ENCODE data around the gene HSD17B1. TPM values are rescaled to one million over a fixed set of nuclear protein-coding genes. Genes with fewer than 3 reads are reported as not detected.

The HSD17B1 gene
- total and polyA plus RNA-seq, 2 of the 13 experiments (the other 11 are each of a cell fraction or from before 2014, with no cell fraction given), result 0.54 to 0.93 TPM

DNA sequence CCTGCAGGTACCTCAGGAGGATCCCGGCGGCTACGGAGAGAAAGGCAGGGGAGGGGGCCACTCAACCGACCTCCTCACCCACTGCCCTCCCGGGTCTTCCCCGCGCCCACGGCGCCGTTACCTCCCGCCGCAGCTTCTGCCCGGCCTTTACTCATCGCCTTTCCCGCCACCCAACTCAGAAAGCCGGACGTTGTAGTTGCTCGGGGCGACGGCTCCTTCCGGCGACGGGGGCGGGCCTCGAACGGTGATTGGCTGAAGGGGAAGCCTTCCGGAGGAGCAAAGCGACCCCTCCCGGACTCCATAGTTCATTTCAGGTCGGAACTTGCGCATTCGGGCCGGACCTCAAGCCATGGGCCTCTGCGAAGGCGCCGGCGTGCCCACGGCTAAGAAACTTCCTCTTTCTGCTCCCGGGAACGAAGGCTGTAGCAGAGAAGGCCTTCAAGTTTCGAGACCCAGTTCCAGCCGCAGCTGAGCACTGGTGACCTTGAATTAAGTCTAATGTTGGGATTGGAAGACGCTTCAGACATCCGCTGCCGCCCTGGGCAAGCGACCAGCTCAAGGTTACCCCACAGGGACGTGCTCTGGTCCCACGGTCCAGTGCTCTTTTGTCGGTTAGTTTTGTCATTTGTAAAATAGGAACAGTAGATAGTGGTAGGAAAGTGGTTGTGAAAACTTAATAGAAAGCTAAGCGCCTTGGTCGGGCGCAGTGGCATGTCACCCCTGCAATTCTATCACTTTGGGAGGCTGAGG, 25.0 kb downstream of the HSD17B1 start, which contains the start of gene PSMC3IP (continued):
- TF ChIP-seq, protein P1, sequence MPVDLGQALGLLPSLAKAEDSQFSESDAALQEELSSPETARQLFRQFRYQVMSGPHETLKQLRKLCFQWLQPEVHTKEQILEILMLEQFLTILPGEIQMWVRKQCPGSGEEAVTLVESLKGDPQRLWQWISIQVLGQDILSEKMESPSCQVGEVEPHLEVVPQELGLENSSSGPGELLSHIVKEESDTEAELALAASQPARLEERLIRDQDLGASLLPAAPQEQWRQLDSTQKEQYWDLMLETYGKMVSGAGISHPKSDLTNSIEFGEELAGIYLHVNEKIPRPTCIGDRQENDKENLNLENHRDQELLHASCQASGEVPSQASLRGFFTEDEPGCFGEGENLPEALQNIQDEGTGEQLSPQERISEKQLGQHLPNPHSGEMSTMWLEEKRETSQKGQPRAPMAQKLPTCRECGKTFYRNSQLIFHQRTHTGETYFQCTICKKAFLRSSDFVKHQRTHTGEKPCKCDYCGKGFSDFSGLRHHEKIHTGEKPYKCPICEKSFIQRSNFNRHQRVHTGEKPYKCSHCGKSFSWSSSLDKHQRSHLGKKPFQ (CRISPR knock-in tag; IDR thresholded peaks at IDR 0.05; ENCODE audit: insufficient replicate concordance), result peak; percentile 84
- TF ChIP-seq AHR (CRISPR knock-in tag; IDR thresholded peaks at IDR 0.05), result peak; percentile 35; the same call in 1 of the 2 replicates
- TF ChIP-seq SP2 (CRISPR knock-in tag; IDR thresholded peaks at IDR 0.05), result peak; percentile 92
- TF ChIP-seq, protein P2, sequence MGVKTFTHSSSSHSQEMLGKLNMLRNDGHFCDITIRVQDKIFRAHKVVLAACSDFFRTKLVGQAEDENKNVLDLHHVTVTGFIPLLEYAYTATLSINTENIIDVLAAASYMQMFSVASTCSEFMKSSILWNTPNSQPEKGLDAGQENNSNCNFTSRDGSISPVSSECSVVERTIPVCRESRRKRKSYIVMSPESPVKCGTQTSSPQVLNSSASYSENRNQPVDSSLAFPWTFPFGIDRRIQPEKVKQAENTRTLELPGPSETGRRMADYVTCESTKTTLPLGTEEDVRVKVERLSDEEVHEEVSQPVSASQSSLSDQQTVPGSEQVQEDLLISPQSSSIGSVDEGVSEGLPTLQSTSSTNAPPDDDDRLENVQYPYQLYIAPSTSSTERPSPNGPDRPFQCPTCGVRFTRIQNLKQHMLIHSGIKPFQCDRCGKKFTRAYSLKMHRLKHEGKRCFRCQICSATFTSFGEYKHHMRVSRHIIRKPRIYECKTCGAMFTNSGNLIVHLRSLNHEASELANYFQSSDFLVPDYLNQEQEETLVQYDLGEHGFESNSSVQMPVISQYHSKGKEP (CRISPR knock-in tag; IDR thresholded peaks at IDR 0.05), result no peak; the same call in 1 of the 2 replicates
- TF ChIP-seq TBX2 (CRISPR knock-in tag; IDR thresholded peaks at IDR 0.05; ENCODE audit: borderline replicate concordance), result peak; percentile 82
- 0 out of 2 replicates have a peak, but pooled peaks have one; percentile 23 for TF ChIP-seq ZNF333 (CRISPR knock-in tag; IDR thresholded peaks at IDR 0.05; ENCODE audit: borderline replicate concordance)
- TF ChIP-seq ZFP90 (CRISPR knock-in tag; IDR thresholded peaks at IDR 0.05; ENCODE audit: borderline replicate concordance), result peak; percentile 41; the same call in 1 of the 2 replicates
- TF ChIP-seq ZNF383 (CRISPR knock-in tag; IDR thresholded peaks at IDR 0.05; ENCODE audit: borderline replicate concordance), result peak; percentile 12; the same call in 1 of the 2 replicates
- TF ChIP-seq, protein P3, sequence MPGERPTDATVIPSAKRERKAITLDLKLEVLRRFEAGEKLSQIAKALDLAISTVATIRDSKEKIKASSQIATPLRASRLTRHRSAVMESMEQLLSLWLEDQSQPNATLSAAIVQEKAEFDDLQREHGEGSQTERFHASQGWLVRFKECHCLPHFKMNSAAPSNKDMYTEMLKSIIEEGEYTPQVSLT (CRISPR knock-in tag; IDR thresholded peaks at IDR 0.05; ENCODE audit: borderline replicate concordance, low read depth), result no peak
- no peak for TF ChIP-seq ZNF737 (CRISPR knock-in tag; IDR thresholded peaks at IDR 0.05; ENCODE audit: borderline replicate concordance)
- TF ChIP-seq MEIS2 (CRISPR knock-in tag; IDR thresholded peaks at IDR 0.05), result peak; percentile 49; the same call in 1 of the 2 replicates
- no peak; the same call in 1 of the 2 replicates for TF ChIP-seq PPARG (CRISPR knock-in tag; conservative IDR thresholded peaks at IDR 0.05)
- TF ChIP-seq, protein P4, sequence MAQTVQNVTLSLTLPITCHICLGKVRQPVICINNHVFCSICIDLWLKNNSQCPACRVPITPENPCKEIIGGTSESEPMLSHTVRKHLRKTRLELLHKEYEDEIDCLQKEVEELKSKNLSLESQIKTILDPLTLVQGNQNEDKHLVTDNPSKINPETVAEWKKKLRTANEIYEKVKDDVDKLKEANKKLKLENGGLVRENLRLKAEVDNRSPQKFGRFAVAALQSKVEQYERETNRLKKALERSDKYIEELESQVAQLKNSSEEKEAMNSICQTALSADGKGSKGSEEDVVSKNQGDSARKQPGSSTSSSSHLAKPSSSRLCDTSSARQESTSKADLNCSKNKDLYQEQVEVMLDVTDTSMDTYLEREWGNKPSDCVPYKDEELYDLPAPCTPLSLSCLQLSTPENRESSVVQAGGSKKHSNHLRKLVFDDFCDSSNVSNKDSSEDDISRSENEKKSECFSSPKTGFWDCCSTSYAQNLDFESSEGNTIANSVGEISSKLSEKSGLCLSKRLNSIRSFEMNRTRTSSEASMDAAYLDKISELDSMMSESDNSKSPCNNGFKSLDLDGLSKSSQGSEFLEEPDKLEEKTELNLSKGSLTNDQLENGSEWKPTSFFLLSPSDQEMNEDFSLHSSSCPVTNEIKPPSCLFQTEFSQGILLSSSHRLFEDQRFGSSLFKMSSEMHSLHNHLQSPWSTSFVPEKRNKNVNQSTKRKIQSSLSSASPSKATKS (CRISPR knock-in tag; IDR thresholded peaks at IDR 0.05), result no peak
- 0 out of 2 replicates have a peak, but pooled peaks have one; percentile 20 for TF ChIP-seq RFX5 (IDR thresholded peaks at IDR 0.05; ENCODE audit: low read depth, low read length)
- TF ChIP-seq, protein P5, sequence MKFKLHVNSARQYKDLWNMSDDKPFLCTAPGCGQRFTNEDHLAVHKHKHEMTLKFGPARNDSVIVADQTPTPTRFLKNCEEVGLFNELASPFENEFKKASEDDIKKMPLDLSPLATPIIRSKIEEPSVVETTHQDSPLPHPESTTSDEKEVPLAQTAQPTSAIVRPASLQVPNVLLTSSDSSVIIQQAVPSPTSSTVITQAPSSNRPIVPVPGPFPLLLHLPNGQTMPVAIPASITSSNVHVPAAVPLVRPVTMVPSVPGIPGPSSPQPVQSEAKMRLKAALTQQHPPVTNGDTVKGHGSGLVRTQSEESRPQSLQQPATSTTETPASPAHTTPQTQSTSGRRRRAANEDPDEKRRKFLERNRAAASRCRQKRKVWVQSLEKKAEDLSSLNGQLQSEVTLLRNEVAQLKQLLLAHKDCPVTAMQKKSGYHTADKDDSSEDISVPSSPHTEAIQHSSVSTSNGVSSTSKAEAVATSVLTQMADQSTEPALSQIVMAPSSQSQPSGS (CRISPR knock-in tag; IDR thresholded peaks at IDR 0.05), result peak; percentile 62
- TF ChIP-seq TOPORS (CRISPR knock-in tag; IDR thresholded peaks at IDR 0.05), result peak; percentile 95
- TF ChIP-seq HMG20B (CRISPR knock-in tag; conservative IDR thresholded peaks at IDR 0.05), result peak; percentile 52; the same call in 1 of the 2 replicates
- TF ChIP-seq POLR2AphosphoS2 (IDR thresholded peaks at IDR 0.05; ENCODE audit: low read depth, low read length), result peak; percentile 51; the same call in 1 of the 2 replicates
